Mesenchymal stem cell (in vitro differentiated cells and primary cell): ENCODE measurements around the gene VAC14.

ENCODE experiments used
- DNase-seq: peaks from one replicate; pipeline ENCODE4 v3.0.0-alpha.2; 2013
- H2AFZ ChIP-seq: one replicate; pipeline ENCODE4 v1.6.1; 2013; ENCODE audit warnings: low read depth, mild to moderate bottlenecking, control low read depth, inconsistent platforms, low read length, moderate library complexity
- H2AK5ac ChIP-seq: 2 replicates; pipeline ENCODE4 v1.6.1; 2013; ENCODE audit warnings: low read length, moderate library complexity, mild to moderate bottlenecking, inconsistent platforms; ENCODE audit not compliant: severe bottlenecking
- H2BK120ac ChIP-seq: one replicate; pipeline ENCODE4 v1.6.1; 2013; ENCODE audit warnings: low read depth, mild to moderate bottlenecking, inconsistent platforms, low read length, moderate library complexity
- H2BK12ac ChIP-seq, 2 experiments: one replicate each; pipeline ENCODE4 v1.6.1; 2013; ENCODE audit warnings: inconsistent platforms in 2 of 2, low read length in 2 of 2, mild to moderate bottlenecking in 2 of 2, moderate library complexity in 2 of 2, control low read depth in 1 of 2
- H2BK15ac ChIP-seq: one replicate; pipeline ENCODE4 v1.6.1; 2013; ENCODE audit warnings: mild to moderate bottlenecking, low read depth, inconsistent platforms; ENCODE audit not compliant: poor library complexity, severe bottlenecking
- H2BK5ac ChIP-seq: 2 replicates; pipeline ENCODE4 v1.6.1; 2013; ENCODE audit warnings: low read depth, mild to moderate bottlenecking, low read length, control low read depth, inconsistent platforms; ENCODE audit not compliant: poor library complexity, severe bottlenecking
- H3K14ac ChIP-seq, 2 experiments: one replicate each; pipeline ENCODE4 v1.6.1; 2013; ENCODE audit warnings: inconsistent platforms in 2 of 2, low read length in 2 of 2, control low read depth in 1 of 2, mild to moderate bottlenecking in 1 of 2, moderate library complexity in 1 of 2
- H3K18ac ChIP-seq, 2 experiments: one replicate each; pipeline ENCODE4 v1.6.1; 2013; ENCODE audit warnings: inconsistent platforms in 2 of 2, low read length in 2 of 2, control low read depth in 1 of 2, low read depth in 1 of 2, mild to moderate bottlenecking in 1 of 2
- H3K23ac ChIP-seq, 2 experiments: one replicate each; pipeline ENCODE4 v1.6.1; 2013; ENCODE audit warnings: inconsistent platforms in 2 of 2, low read length in 2 of 2, mild to moderate bottlenecking in 2 of 2, moderate library complexity in 2 of 2, control low read depth in 1 of 2
- H3K27ac ChIP-seq: 2 replicates; pipeline ENCODE4 v1.5.1; 2013; ENCODE audit warnings: mild to moderate bottlenecking, moderate library complexity, low read length, control low read depth, inconsistent platforms; ENCODE audit not compliant: poor library complexity, severe bottlenecking
- H3K27me3 ChIP-seq, 2 experiments: 2 replicates each; pipeline versions ENCODE4 v1.6.1 to v1.7.0; 2013; ENCODE audit warnings: low read length in 2 of 2, mild to moderate bottlenecking in 2 of 2, moderate library complexity in 2 of 2, control low read depth in 1 of 2, inconsistent platforms in 1 of 2; ENCODE audit not compliant: control insufficient read depth in 1 of 2, insufficient read depth in 1 of 2
- H3K36me3 ChIP-seq, 2 experiments: 2 replicates each; pipeline versions ENCODE4 v1.6.1 to v1.7.0; 2013; ENCODE audit warnings: low read length in 2 of 2, control low read depth in 1 of 2, inconsistent platforms in 1 of 2, low read depth in 1 of 2, mild to moderate bottlenecking in 1 of 2; ENCODE audit not compliant: insufficient read depth in 2 of 2, control insufficient read depth in 1 of 2
- H3K4ac ChIP-seq, 2 experiments: one replicate each; pipeline ENCODE4 v1.6.1; 2013; ENCODE audit warnings: inconsistent platforms in 2 of 2, low read length in 2 of 2, mild to moderate bottlenecking in 2 of 2, moderate library complexity in 2 of 2, control low read depth in 1 of 2, low read depth in 1 of 2
- H3K4me1 ChIP-seq: 2 replicates; pipeline ENCODE4 v1.6.1; 2013; ENCODE audit warnings: low read depth, low read length, control low read depth; ENCODE audit not compliant: control insufficient read depth, insufficient read depth
- H3K4me2 ChIP-seq: 2 replicates; pipeline ENCODE4 v1.6.1; 2013; ENCODE audit warnings: low read length, mild to moderate bottlenecking, inconsistent platforms; ENCODE audit not compliant: poor library complexity, severe bottlenecking
- H3K4me3 ChIP-seq, 2 experiments: 2 replicates each; pipeline versions ENCODE4 v1.5.1 to v1.7.0; 2013; ENCODE audit warnings: low read length in 2 of 2, mild to moderate bottlenecking in 2 of 2, control low read depth in 1 of 2, low read depth in 1 of 2; ENCODE audit not compliant: insufficient read depth in 1 of 2
- H3K79me1 ChIP-seq: replicated peaks from 2 replicates; pipeline ENCODE4 v1.6.1; 2013; ENCODE audit warnings: mild to moderate bottlenecking, control low read depth, low read length, inconsistent platforms; ENCODE audit not compliant: poor library complexity, severe bottlenecking
- H3K9ac ChIP-seq: 2 replicates; pipeline ENCODE4 v1.7.0; 2013; ENCODE audit warnings: mild to moderate bottlenecking, low read length, moderate library complexity
- H3K9me3 ChIP-seq: 2 replicates; pipeline ENCODE4 v1.7.0; 2013; ENCODE audit warnings: mild to moderate bottlenecking, low read length; ENCODE audit not compliant: control insufficient read depth
- H4K8ac ChIP-seq: one replicate; pipeline ENCODE4 v1.6.1; 2013; ENCODE audit warnings: inconsistent platforms, mild to moderate bottlenecking, low read length, moderate library complexity
- H4K91ac ChIP-seq: one replicate; pipeline ENCODE4 v1.6.1; 2013; ENCODE audit warnings: mild to moderate bottlenecking, low read length, inconsistent platforms
- WGBS: methylation state at CpG from one replicate; pipeline ENCODE4 v1.1.7; 2013; ENCODE audit warnings: mixed read lengths; 5-methylcytosine and 5-hydroxymethylcytosine counted together

The VAC14 gene

DNA sequence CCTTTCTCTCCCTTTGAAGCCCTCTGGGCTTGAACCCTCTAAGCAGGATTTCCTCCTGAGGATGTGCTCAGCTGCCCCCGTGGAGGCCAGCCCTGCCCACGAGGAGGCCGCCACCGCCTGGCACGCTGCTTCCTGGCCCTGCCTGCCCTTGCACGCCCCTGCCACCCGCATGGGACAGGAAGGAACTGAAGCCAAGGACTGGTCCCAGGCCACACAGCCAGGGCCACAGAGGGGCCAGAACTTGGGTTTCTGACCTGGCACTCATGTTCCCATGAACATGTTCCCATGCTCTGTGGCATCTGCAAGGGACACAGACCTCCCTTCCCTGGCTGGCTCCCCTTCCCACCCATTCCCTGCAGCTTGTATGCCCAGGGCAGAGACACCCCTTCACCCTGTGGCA lies 91.0 kb downstream of the VAC14 start:
- DNase-seq: no peak
- Histone ChIP-seq H3K79me1 (peaks cover 11% of the 10 kb centered on the region), H2BK5ac (no peak overlapping the region), H3K36me3 (peaks cover 5 to 24% of the 10 kb centered on the region in 2 experiments), H3K23ac (peak overlapping the region in 1 of 2 experiments; percentile 54), H3K9me3 (no peaks in the 10 kb centered on the region), H2AK5ac (no peak overlapping the region), H3K14ac (no peak overlapping the region), H4K91ac (peak overlapping the region; percentile 80), H3K4ac (peak overlapping the region in 1 of 2 experiments; percentile 26), H3K27ac (no peak overlapping the region), H2AFZ (no peak overlapping the region), H3K4me1 (peaks cover 35% of the 10 kb centered on the region), H3K4me2 (no peak overlapping the region), H2BK12ac (peak overlapping the region; percentile 86 to 91), H2BK15ac (no peak overlapping the region), H3K4me3 (no peak overlapping the region), H3K18ac (peak overlapping the region; percentile 38 to 71), H2BK120ac (no peak overlapping the region), H4K8ac (no peak overlapping the region), H3K27me3 (no peaks in the 10 kb centered on the region), H3K9ac (no peak overlapping the region)
- WGBS: 96% methylated on average over 7 of the region's 7 CpGs

DNA sequence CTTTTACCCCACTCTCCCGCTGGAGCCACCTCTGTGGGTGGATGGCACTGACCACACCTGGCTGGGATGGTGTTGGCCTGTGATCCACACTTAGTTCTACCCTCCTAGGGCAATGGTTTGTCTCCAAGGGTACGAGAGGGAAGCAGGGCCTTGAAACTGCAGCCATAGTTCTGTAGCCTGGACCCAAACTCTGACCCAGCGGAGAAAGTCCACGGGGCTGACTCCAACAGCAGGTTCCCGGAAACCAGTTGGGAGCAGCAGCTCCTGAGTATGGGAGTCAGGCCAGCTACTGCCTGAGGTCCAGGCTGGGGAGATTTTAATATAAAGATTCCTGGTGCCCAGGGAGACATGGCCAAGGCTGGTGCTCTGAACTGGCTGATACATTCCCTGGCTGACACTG lies 91.5 kb downstream of the VAC14 start:
- Histone ChIP-seq H3K4me1 (peaks cover 35% of the 10 kb centered on the region), H3K36me3 (peaks cover 5 to 24% of the 10 kb centered on the region in 2 experiments), H3K9me3 (no peaks in the 10 kb centered on the region), H3K79me1 (peaks cover 11% of the 10 kb centered on the region), H2BK120ac (no peak overlapping the region), H3K18ac (peak overlapping the region in 1 of 2 experiments; percentile 71), H3K27ac (no peak overlapping the region), H3K4me3 (no peak overlapping the region), H3K14ac (no peak overlapping the region), H3K27me3 (no peaks in the 10 kb centered on the region), H3K9ac (no peak overlapping the region), H3K4me2 (no peak overlapping the region), H3K4ac (no peak overlapping the region), H2BK5ac (no peak overlapping the region), H2AK5ac (no peak overlapping the region), H2BK15ac (no peak overlapping the region), H4K8ac (no peak overlapping the region), H4K91ac (no peak overlapping the region), H2BK12ac (peak overlapping the region in 1 of 2 experiments; percentile 70), H2AFZ (no peak overlapping the region), H3K23ac (no peak overlapping the region)
- WGBS: 97% methylated on average over 5 of the region's 5 CpGs
- DNase-seq: no peak

- Histone ChIP-seq H3K9me3 (no peaks in the 10 kb centered on the region), H3K27me3 (no peaks in the 10 kb centered on the region), H3K14ac (no peak overlapping the region), H3K18ac (peak overlapping the region in 1 of 2 experiments; percentile 29), H2AFZ (no peak overlapping the region), H3K27ac (no peak overlapping the region), H3K4ac (peak overlapping the region in 1 of 2 experiments; percentile 42), H4K8ac (peak overlapping the region; percentile 45), H2BK15ac (peak overlapping the region; percentile 83), H3K4me1 (peaks cover 40% of the 10 kb centered on the region), H3K79me1 (peaks cover 9% of the 10 kb centered on the region), H4K91ac (peak overlapping the region; percentile 73), H3K4me2 (no peak overlapping the region), H3K9ac (no peak overlapping the region), H2BK12ac (peak overlapping the region; percentile 29 to 98), H3K4me3 (no peak overlapping the region), H2BK120ac (peak overlapping the region; percentile 58), H3K23ac (no peak overlapping the region), H2AK5ac (no peak overlapping the region), H3K36me3 (peaks cover 5 to 24% of the 10 kb centered on the region in 2 experiments), H2BK5ac (no peak overlapping the region)
- 84% methylated on average over 19 of the region's 20 CpGs for WGBS
- no peak for DNase-seq
Measured at GRCh38 chr16:70708366-70709246, 92.4 kb downstream of the VAC14 start.

DNA sequence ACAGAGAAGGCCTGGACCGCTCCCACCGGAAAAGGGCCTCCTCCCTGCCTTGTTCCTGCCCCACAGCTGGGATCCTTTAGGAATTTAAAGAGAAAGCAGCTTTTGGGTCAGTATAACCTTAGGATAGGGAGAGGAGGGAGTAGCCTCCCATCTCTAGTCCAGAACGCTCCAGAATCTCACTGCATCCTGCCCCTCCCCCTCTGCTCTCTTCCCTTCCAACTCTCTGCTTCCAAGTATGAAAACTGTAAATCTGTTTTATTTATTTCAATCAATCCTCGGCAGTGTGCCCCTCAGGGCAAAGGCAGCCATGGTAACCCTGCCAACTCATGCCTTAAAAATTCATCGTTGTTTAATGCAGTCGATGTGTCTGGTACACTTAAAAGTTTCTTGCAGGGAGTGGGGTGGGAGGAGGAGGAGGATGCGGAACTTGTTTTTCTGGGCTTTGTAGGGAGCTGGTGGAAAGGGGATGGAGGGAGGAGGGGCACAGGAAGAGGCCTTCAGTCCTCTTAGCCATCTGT lies 94.0 kb downstream of the VAC14 start:
- H3K27me3 ChIP-seq: no peaks in the 10 kb centered on the region
- H3K79me1 ChIP-seq: peaks cover 3% of the 10 kb centered on the region
- H4K91ac ChIP-seq: peak overlapping the region; percentile 74
- 8% methylated on average over 6 of the region's 7 CpGs for WGBS
- no peak overlapping the region for H3K4me3 ChIP-seq
- peak overlapping the region; percentile 71 to 76 for H3K18ac ChIP-seq
- peak overlapping the region; percentile 3 for H3K4me2 ChIP-seq
- H3K9ac ChIP-seq: peak overlapping the region; percentile 20
- no peaks in the 10 kb centered on the region for H3K9me3 ChIP-seq
- peaks cover 0 to 20% of the 10 kb centered on the region in 2 experiments for H3K36me3 ChIP-seq
- peak overlapping the region; percentile 88 to 98 for H2BK12ac ChIP-seq
- no peak overlapping the region for H3K14ac ChIP-seq
- no peak overlapping the region for H3K23ac ChIP-seq
- peak overlapping the region; percentile 6 for H2BK15ac ChIP-seq
- peaks cover 56% of the 10 kb centered on the region for H3K4me1 ChIP-seq
- peak overlapping the region; percentile 35 for H3K27ac ChIP-seq
- peak overlapping the region; percentile 93 for H4K8ac ChIP-seq
- H2BK120ac ChIP-seq: peak overlapping the region; percentile 74
- DNase-seq: peak; percentile 84
- no peak overlapping the region for H2AFZ ChIP-seq
- peak overlapping the region; percentile 51 for H2AK5ac ChIP-seq
- no peak overlapping the region for H2BK5ac ChIP-seq
- H3K4ac ChIP-seq: peak overlapping the region; percentile 7 to 75
